HepG2 (cell line): ENCODE results near the gene CD4. TPM values are rescaled to one million over a fixed set of nuclear protein-coding genes. Genes with fewer than 3 reads are reported as not detected.
A peak's percentile ranks its signal among the peaks of the same experiment; 100 is the strongest.

Source experiments
- DRAP1 ChIP-seq: IDR thresholded peaks from 2 replicates; pipeline ENCODE4 v1.6.1; 2016; ENCODE audit warnings: missing genetic modification reagents, missing compliant biosample characterization
- HDAC1 ChIP-seq: sonication (generic); formaldehyde crosslinking; IDR thresholded peaks from 2 replicates; pipeline ENCODE4 v1.5.1; 2020; ENCODE audit warnings: mild to moderate bottlenecking, missing genetic modification reagents
- LRRFIP1 ChIP-seq: sonication (generic); formaldehyde crosslinking; conservative IDR thresholded peaks from 2 replicates; pipeline ENCODE4 v1.4.0; 2020; ENCODE audit warnings: missing genetic modification reagents
- MZF1 ChIP-seq: sonication (generic); formaldehyde crosslinking; IDR thresholded peaks from 2 replicates; pipeline ENCODE4 v1.8.1; 2023; ENCODE audit warnings: mild to moderate bottlenecking, missing genetic modification reagents, borderline replicate concordance
- NBN ChIP-seq: fragments of 450-650 bp; conservative IDR thresholded peaks from 2 replicates; pipeline ENCODE4 v1.6.1; 2017
- PRDM10 ChIP-seq: sonication (generic); formaldehyde crosslinking; IDR thresholded peaks from 2 replicates; pipeline ENCODE4 v1.4.0; 2020; ENCODE audit warnings: low read depth, missing genetic modification reagents
- STAG1 ChIP-seq: sonication (generic); formaldehyde crosslinking; IDR thresholded peaks from 2 replicates; pipeline ENCODE4 v1.4.0; 2020; ENCODE audit warnings: missing genetic modification reagents
- TBL1XR1 ChIP-seq: fragments of 150-350 bp; IDR thresholded peaks from 2 replicates; pipeline ENCODE4 v1.6.1; 2014; ENCODE audit warnings: borderline replicate concordance, low read length; ENCODE audit not compliant: partially characterized antibody
- TRIM22 ChIP-seq: fragments of 450-650 bp; IDR thresholded peaks from 2 replicates; pipeline ENCODE4 v1.6.1; 2017
- ZBTB10 ChIP-seq: sonication (generic); formaldehyde crosslinking; IDR thresholded peaks from 2 replicates; pipeline ENCODE4 v1.4.0; 2020; ENCODE audit warnings: missing genetic modification reagents, borderline replicate concordance
- ZBTB39 ChIP-seq: sonication (generic); formaldehyde crosslinking; IDR thresholded peaks from 2 replicates; pipeline ENCODE4 v1.5.0; 2020; ENCODE audit warnings: missing genetic modification reagents
- ZNF331 ChIP-seq: sonication (generic); formaldehyde crosslinking; IDR thresholded peaks from 2 replicates; pipeline ENCODE4 v1.4.0; 2020; ENCODE audit warnings: missing genetic modification reagents
- ZNF737 ChIP-seq: sonication (generic); formaldehyde crosslinking; IDR thresholded peaks from 2 replicates; pipeline ENCODE4 v1.5.0; 2020; ENCODE audit warnings: missing genetic modification reagents, mild to moderate bottlenecking, borderline replicate concordance
- ZNF75D ChIP-seq: sonication (generic); formaldehyde crosslinking; IDR thresholded peaks from 2 replicates; pipeline ENCODE4 v1.8.1; 2023; ENCODE audit warnings: missing genetic modification reagents, mild to moderate bottlenecking, borderline replicate concordance
- polyA plus RNA-seq, 8 experiments: library from polyadenylated mRNA; depleted of rRNA in 3 of 8; stranded (reverse) in 7 of 8; unstranded in 1 of 8; fragments of >200 nt; fragmentation: Illumina TruSeq in 4 of 8; extraction: Trizol in 4 of 8; gene quantifications; 2 replicates each; pipeline versions ENCODE4 v1.2.1 to v1.2.3, GENCODE V29; 2011 to 2016; ENCODE audit warnings: low read depth in 4 of 8, missing spikeins in 1 of 8, mixed read lengths in 1 of 8; ENCODE audit not compliant: insufficient read depth in 1 of 8
- total RNA-seq, 5 experiments: library from RNA; depleted of rRNA; stranded (reverse); fragments of >200 nt; fragmentation: Illumina TruSeq; extraction: Trizol; gene quantifications; 2 replicates each; pipeline ENCODE4 v1.2.3, GENCODE V29; 2016; ENCODE audit warnings: low read depth in 1 of 5

CD4 gene
- total and polyA plus RNA-seq, 2 of the 13 experiments (the other 11 are each of a cell fraction or from before 2014, with no cell fraction given) = 0.07 to 0.95 TPM

- TF ChIP-seq ZBTB10 (CRISPR knock-in tag) = no peak
- TF ChIP-seq MZF1 = no peak
- TF ChIP-seq PRDM10 (CRISPR knock-in tag) = no peak; the same call in 1 of the 2 replicates
- no peak; the same call in 1 of the 2 replicates for TF ChIP-seq ZNF331 (CRISPR knock-in tag)
- TF ChIP-seq ZNF75D (CRISPR knock-in tag) = no peak
- TF ChIP-seq TRIM22 = no peak
- no peak for TF ChIP-seq NBN
- peak; percentile 12; the same call in 1 of the 2 replicates for TF ChIP-seq DRAP1 (CRISPR knock-in tag)
- no peak for TF ChIP-seq TBL1XR1
- TF ChIP-seq STAG1 (CRISPR knock-in tag) = peak; percentile 76
- 0 out of 2 replicates have a peak, but pooled peaks have one; percentile 35 for TF ChIP-seq HDAC1 (CRISPR knock-in tag)
- no peak for TF ChIP-seq LRRFIP1 (CRISPR knock-in tag)
- no peak for TF ChIP-seq ZBTB39 (CRISPR knock-in tag)
- TF ChIP-seq ZNF737 (CRISPR knock-in tag) = no peak
Observed at GRCh38 chr12:6869049-6870021, 80.0 kb downstream of the CD4 start (continued).
